SKM-1 (cell line): ENCODE data around the gene KLK7.

Experiments used
- DNase-seq: peaks from one replicate; lab custom pipeline; 2025; ENCODE audit not compliant: unreplicated experiment; lab: John Stamatoyannopoulos, UW

Gene KLK7

GRCh38 chr19:50939596-50939995, 44.1 kb downstream of the KLK7 start:
- DNase-seq = no peak

- no peak for DNase-seq
Measured at GRCh38 chr19:50933640-50934039, 50.1 kb downstream of the KLK7 start.

GRCh38 chr19:50932690-50933083, 51.0 kb downstream of the KLK7 start:
- DNase-seq = no peak

DNA sequence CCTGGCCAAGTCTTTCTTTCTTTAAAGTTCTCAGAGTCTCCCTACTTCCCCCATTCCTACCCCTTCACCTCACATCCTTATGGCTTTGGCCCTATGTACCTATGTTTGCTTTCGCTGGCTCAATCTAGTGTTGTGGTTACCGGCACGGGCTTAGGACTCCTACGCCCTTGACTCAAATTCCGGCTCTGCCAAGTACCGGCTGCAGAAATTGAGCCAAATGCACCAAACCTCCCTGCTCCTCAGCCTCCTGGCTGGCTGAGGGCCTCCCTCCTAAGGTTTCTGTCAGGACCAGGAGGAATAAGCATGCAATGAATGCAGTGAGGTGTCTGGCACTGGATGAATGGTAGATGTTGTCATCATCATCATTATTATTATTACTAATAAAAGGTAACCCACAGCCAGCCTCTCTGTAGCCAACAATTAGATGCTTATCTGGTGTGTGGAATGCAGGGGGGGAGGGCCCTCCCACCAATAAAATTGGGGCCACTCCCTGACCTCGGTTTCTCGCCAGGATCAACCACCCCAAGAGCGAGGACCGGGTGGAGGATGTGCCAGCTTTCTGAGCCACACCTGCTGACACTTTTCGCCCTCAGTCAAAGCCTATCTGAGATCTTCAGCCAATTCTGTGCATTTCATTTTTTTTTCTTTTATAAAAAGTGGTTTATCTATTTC, 51.6 kb downstream of the KLK7 start:
- DNase-seq = no peak

GRCh38 chr19:50931023-50931422, 52.7 kb downstream of the KLK7 start:
- DNase-seq = no peak

DNA sequence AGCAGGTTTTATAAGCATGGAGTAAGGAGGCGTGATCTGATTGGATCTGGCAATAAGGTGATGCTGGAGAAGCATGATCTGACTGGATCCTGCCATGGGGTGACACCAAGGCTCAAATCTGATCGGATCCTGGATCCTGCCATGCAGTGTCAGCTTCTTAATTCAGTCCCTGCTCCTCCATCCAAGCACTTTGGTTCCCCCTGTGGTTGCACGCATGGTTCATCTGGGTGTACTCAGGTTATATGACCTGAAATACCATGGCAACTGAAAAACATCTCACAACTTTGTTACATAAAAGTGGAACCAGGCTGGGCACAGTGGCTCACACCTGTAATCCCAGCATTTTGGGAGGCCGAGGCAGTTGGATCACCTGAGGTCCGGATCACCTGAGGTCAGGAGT, 54.9 kb downstream of the KLK7 start:
- no peak for DNase-seq
